ENCODE measurements around the gene A4GNT.

Gene A4GNT

GRCh38 chr3:138078901-138079344 lies 53.3 kb downstream of the A4GNT start:
- DNase-seq (ENCODE audit: low read depth, low spot score) = no peak

- no peak for DNase-seq (ENCODE audit: low read depth, low spot score)
Observed at GRCh38 chr3:138078096-138078495, 54.1 kb downstream of the A4GNT start.

All from iPS DF 19.7 (cell line).